Liver (tissue), 3 donors: ENCODE data around the gene DAPK1.

Experiments used
- CTCF ChIP-seq: fragments of 150-350 bp; IDR thresholded peaks from 2 replicates; pipeline ENCODE4 v1.5.1; 2017; ENCODE audit warnings: improper control_type of control experiment, low read depth, low read length; ENCODE audit not compliant: missing input control
- FOXA1 ChIP-seq: IDR thresholded peaks from 2 replicates; pipeline ENCODE4 v1.6.1; 2016; ENCODE audit warnings: antibody characterized with exemption
- GABPA ChIP-seq, 2 donors: IDR thresholded peaks in 1 of 2; conservative IDR thresholded peaks in 1 of 2; 2 replicates each; pipeline ENCODE4 v1.6.1; 2016; ENCODE audit warnings: antibody characterized with exemption in 2 of 2, mild to moderate bottlenecking in 1 of 2, moderate library complexity in 1 of 2
- HNF4A ChIP-seq, 2 donors: conservative IDR thresholded peaks; 2 replicates each; pipeline ENCODE4 v1.6.1; 2016; ENCODE audit warnings: antibody characterized with exemption in 2 of 2, mild to moderate bottlenecking in 2 of 2
- donor health status: healthy.
- donor health status: healthy.

GRCh38 chr9:87587356-87587745 lies 89.7 kb downstream of the DAPK1 start:
- TF ChIP-seq HNF4A (conservative IDR thresholded peaks at IDR 0.05), result no peak
- TF ChIP-seq CTCF, result no peak
- no peak for TF ChIP-seq FOXA1
- no peak for TF ChIP-seq GABPA (IDR thresholded peaks at IDR 0.05 in 1 of 2, conservative IDR thresholded peaks at IDR 0.05 in 1 of 2)
